ENCODE data around the gene IPPK. TPM values are rescaled to one million over a fixed set of nuclear protein-coding genes. Genes with fewer than 3 reads are reported as not detected.
A peak's percentile ranks its signal among the peaks of the same experiment; 100 is the strongest.

The IPPK gene
- total and polyA plus RNA-seq, 7 experiments from 2014 or later: 2.8 to 12.8 (median 7.4) TPM

GRCh38 chr9:92661127-92661526, 8.8 kb downstream of the IPPK start:
- H3K27ac ChIP-seq (ENCODE audit: low read depth, low read length): no peak overlapping the region
- Mint-ChIP-seq H3K4me1 (peaks cover 24 to 47% (median 34%) of the 10 kb centered on the region in 7 donors), H3K27me3 (no peaks in the 10 kb centered on the region), H3K36me3 (peaks cover 0 to 14% (median 1%) of the 10 kb centered on the region in 5 donors), H3K4me3 (no peak overlapping the region), H3K27ac (no peak overlapping the region), H3K9me3 (peaks cover 0 to 2% (median 0%) of the 10 kb centered on the region in 11 donors)
- H3K4me3 ChIP-seq (ENCODE audit: low read length): no peak overlapping the region
- ChIA-PET POLR2A (no interaction called here), CTCF (no interaction called here)
- H3K36me3 ChIP-seq (ENCODE audit: control insufficient read depth in 2 of 3, insufficient read depth in 3 of 3, low read length in 3 of 3): peaks cover 0 to 33% (median 0%) of the 10 kb centered on the region in 3 experiments
- no peaks in the 10 kb centered on the region for H3K27me3 ChIP-seq (ENCODE audit: control insufficient read depth in 2 of 2, insufficient read depth in 2 of 2, low read length in 2 of 2)
- H3K9me3 ChIP-seq (ENCODE audit: control insufficient read depth in 2 of 3, low read length in 3 of 3): no peaks in the 10 kb centered on the region
- ATAC-seq (no peak), DNase-seq (no peak)
- intact Hi-C loops (cut with micrococcal nuclease): no loop called here
- peaks cover 8 to 17% of the 10 kb centered on the region in 2 donors for H3K4me1 ChIP-seq (ENCODE audit: control insufficient read depth in 2 of 2, insufficient read depth in 2 of 2, low read length in 2 of 2)

GRCh38 chr9:92660266-92660665, 9.7 kb downstream of the IPPK start:
- ATAC-seq (no peak), DNase-seq (no peak)
- Mint-ChIP-seq H3K27me3 (no peaks in the 10 kb centered on the region), H3K9me3 (no peaks in the 10 kb centered on the region), H3K36me3 (peaks cover 0 to 19% (median 1%) of the 10 kb centered on the region in 5 donors), H3K4me1 (peaks cover 18 to 39% (median 29%) of the 10 kb centered on the region in 7 donors), H3K4me3 (no peak overlapping the region), H3K27ac (peak overlapping the region in 3 of 9 donors; percentile 13 to 36 (median 17))
- Histone ChIP-seq H3K4me1 (ENCODE audit: control insufficient read depth in 2 of 2, insufficient read depth in 2 of 2, low read length in 2 of 2) (peaks cover 8 to 12% of the 10 kb centered on the region in 2 donors), H3K9me3 (ENCODE audit: control insufficient read depth in 2 of 3, low read length in 3 of 3) (no peaks in the 10 kb centered on the region), H3K36me3 (ENCODE audit: control insufficient read depth in 2 of 3, insufficient read depth in 3 of 3, low read length in 3 of 3) (peaks cover 0 to 39% (median 0%) of the 10 kb centered on the region in 3 experiments), H3K27ac (ENCODE audit: low read depth, low read length) (no peak overlapping the region), H3K4me3 (ENCODE audit: low read length) (no peak overlapping the region), H3K27me3 (ENCODE audit: control insufficient read depth in 2 of 2, insufficient read depth in 2 of 2, low read length in 2 of 2) (no peaks in the 10 kb centered on the region)
- CTCF ChIA-PET: no interaction called here
- POLR2A ChIA-PET: no interaction called here
- intact Hi-C loops (cut with micrococcal nuclease): no loop called here

GRCh38 chr9:92659601-92660000, 10.3 kb downstream of the IPPK start:
- no peak overlapping the region for H3K4me3 ChIP-seq (ENCODE audit: low read length)
- no peaks in the 10 kb centered on the region for H3K27me3 ChIP-seq (ENCODE audit: control insufficient read depth in 2 of 2, insufficient read depth in 2 of 2, low read length in 2 of 2)
- Mint-ChIP-seq H3K9me3 (no peaks in the 10 kb centered on the region), H3K36me3 (peaks cover 0 to 21% (median 1%) of the 10 kb centered on the region in 5 donors), H3K4me3 (no peak overlapping the region), H3K4me1 (peaks cover 13 to 32% (median 23%) of the 10 kb centered on the region in 7 donors), H3K27me3 (no peaks in the 10 kb centered on the region), H3K27ac (no peak overlapping the region)
- CTCF ChIA-PET: no interaction called here
- DNase-seq: no peak
- intact Hi-C loops (cut with micrococcal nuclease): no loop called here
- ATAC-seq: no peak
- POLR2A ChIA-PET: no interaction called here
- H3K4me1 ChIP-seq (ENCODE audit: control insufficient read depth in 2 of 2, insufficient read depth in 2 of 2, low read length in 2 of 2): peaks cover under 1 to 5% of the 10 kb centered on the region in 2 donors
- H3K27ac ChIP-seq (ENCODE audit: low read depth, low read length): no peak overlapping the region
- no peaks in the 10 kb centered on the region for H3K9me3 ChIP-seq (ENCODE audit: control insufficient read depth in 2 of 3, low read length in 3 of 3)
- peaks cover 0 to 46% (median 0%) of the 10 kb centered on the region in 3 experiments for H3K36me3 ChIP-seq (ENCODE audit: control insufficient read depth in 2 of 3, insufficient read depth in 3 of 3, low read length in 3 of 3)

- H3K4me1 Mint-ChIP-seq: peaks cover 12 to 23% (median 18%) of the 10 kb centered on the region in 7 donors
- ChIA-PET POLR2A (interaction anchor here (0.8 kb wide), 1 partner anchor 1296 kb away, joined by 3 read pairs; no protein-coding TSS in a partner anchor), CTCF (no interaction called here)
- H3K27me3 Mint-ChIP-seq: no peaks in the 10 kb centered on the region
- Histone ChIP-seq H3K4me3 (ENCODE audit: low read length) (no peak overlapping the region), H3K27me3 (ENCODE audit: control insufficient read depth in 2 of 2, insufficient read depth in 2 of 2, low read length in 2 of 2) (no peaks in the 10 kb centered on the region), H3K27ac (ENCODE audit: low read depth, low read length) (no peak overlapping the region), H3K4me1 (ENCODE audit: control insufficient read depth in 2 of 2, insufficient read depth in 2 of 2, low read length in 2 of 2) (no peaks in the 10 kb centered on the region), H3K9me3 (ENCODE audit: control insufficient read depth in 2 of 3, low read length in 3 of 3) (no peaks in the 10 kb centered on the region), H3K36me3 (ENCODE audit: control insufficient read depth in 2 of 3, insufficient read depth in 3 of 3, low read length in 3 of 3) (peaks cover 0 to 54% (median 6%) of the 10 kb centered on the region in 3 experiments)
- intact Hi-C loops (cut with micrococcal nuclease): no loop called here
- no peak overlapping the region for H3K27ac Mint-ChIP-seq
- no peaks in the 10 kb centered on the region for H3K9me3 Mint-ChIP-seq
- DNase-seq (no peak), ATAC-seq (no peak)
- H3K36me3 Mint-ChIP-seq: peaks cover 0 to 25% (median 1%) of the 10 kb centered on the region in 5 donors
- no peak overlapping the region for H3K4me3 Mint-ChIP-seq
These were observed 11.3 kb downstream of the IPPK start for GRCh38 chr9:92658611-92659010.

GRCh38 chr9:92658176-92658575, 11.8 kb downstream of the IPPK start:
- ATAC-seq: no peak
- Mint-ChIP-seq H3K36me3 (peaks cover under 1 to 27% (median 1%) of the 10 kb centered on the region in 5 donors), H3K27ac (no peak overlapping the region), H3K4me3 (no peak overlapping the region), H3K4me1 (peaks cover 7 to 19% (median 13%) of the 10 kb centered on the region in 7 donors), H3K9me3 (no peaks in the 10 kb centered on the region), H3K27me3 (no peaks in the 10 kb centered on the region)
- H3K27ac ChIP-seq (ENCODE audit: low read depth, low read length): no peak overlapping the region
- no peaks in the 10 kb centered on the region for H3K9me3 ChIP-seq (ENCODE audit: control insufficient read depth in 2 of 3, low read length in 3 of 3)
- intact Hi-C loops (cut with micrococcal nuclease): no loop called here
- no peak for DNase-seq
- peaks cover 0 to 57% (median 7%) of the 10 kb centered on the region in 3 experiments for H3K36me3 ChIP-seq (ENCODE audit: control insufficient read depth in 2 of 3, insufficient read depth in 3 of 3, low read length in 3 of 3)
- ChIA-PET POLR2A (no interaction called here), CTCF (interaction anchor here (1.7 kb wide), 1 partner anchor 9 kb away, joined by 4 read pairs; no protein-coding TSS in a partner anchor)
- no peak overlapping the region for H3K4me3 ChIP-seq (ENCODE audit: low read length)
- H3K27me3 ChIP-seq (ENCODE audit: control insufficient read depth in 2 of 2, insufficient read depth in 2 of 2, low read length in 2 of 2): no peaks in the 10 kb centered on the region
- no peaks in the 10 kb centered on the region for H3K4me1 ChIP-seq (ENCODE audit: control insufficient read depth in 2 of 2, insufficient read depth in 2 of 2, low read length in 2 of 2)

- Histone ChIP-seq H3K36me3 (ENCODE audit: control insufficient read depth in 2 of 3, insufficient read depth in 3 of 3, low read length in 3 of 3) (peaks cover 0 to 63% (median 10%) of the 10 kb centered on the region in 3 experiments), H3K27me3 (ENCODE audit: control insufficient read depth in 2 of 2, insufficient read depth in 2 of 2, low read length in 2 of 2) (no peaks in the 10 kb centered on the region), H3K4me1 (ENCODE audit: control insufficient read depth in 2 of 2, insufficient read depth in 2 of 2, low read length in 2 of 2) (no peaks in the 10 kb centered on the region), H3K27ac (ENCODE audit: low read depth, low read length) (no peak overlapping the region), H3K9me3 (ENCODE audit: control insufficient read depth in 2 of 3, low read length in 3 of 3) (no peaks in the 10 kb centered on the region), H3K4me3 (ENCODE audit: low read length) (no peak overlapping the region)
- H3K4me3 Mint-ChIP-seq: no peak overlapping the region
- peak overlapping the region in 2 of 9 donors; percentile 43 to 70 for H3K27ac Mint-ChIP-seq
- DNase-seq (no peak), ATAC-seq (no peak)
- CTCF ChIA-PET: interaction anchor here (1.7 kb wide), 1 partner anchor 9 kb away, joined by 4 read pairs; no protein-coding TSS in a partner anchor
- H3K9me3 Mint-ChIP-seq: no peaks in the 10 kb centered on the region
- POLR2A ChIA-PET: no interaction called here
- H3K36me3 Mint-ChIP-seq: peaks cover under 1 to 32% (median 6%) of the 10 kb centered on the region in 5 donors
- H3K4me1 Mint-ChIP-seq: peaks cover 6 to 16% (median 10%) of the 10 kb centered on the region in 7 donors
- intact Hi-C loops (cut with micrococcal nuclease): no loop called here
- H3K27me3 Mint-ChIP-seq: no peaks in the 10 kb centered on the region
These were observed 12.4 kb downstream of the IPPK start for GRCh38 chr9:92657296-92658094.

All from naive thymus-derived CD4-positive, alpha-beta T cell (primary cell).